KMS-11 (cell line): ENCODE data around the gene CIB4.

Experiments used
- H2AFZ ChIP-seq: fragments of 200-600 bp; sonication (generic); 2 replicates; pipeline ENCODE4 v1.6.1; 2016; ENCODE audit warnings: antibody characterized with exemption, mixed run types, low read depth
- H3K27ac ChIP-seq: fragments of 200-600 bp; sonication (generic); 2 replicates; pipeline ENCODE4 v1.6.1; 2016; ENCODE audit warnings: mild to moderate bottlenecking, mixed run types
- H3K27me3 ChIP-seq: fragments of 200-600 bp; sonication (generic); 2 replicates; pipeline ENCODE4 v1.6.1; 2017; ENCODE audit warnings: mild to moderate bottlenecking, low read depth, mixed run types, moderate library complexity; ENCODE audit not compliant: insufficient read depth
- H3K36me3 ChIP-seq: fragments of 200-600 bp; sonication (generic); 2 replicates; pipeline ENCODE4 v1.6.1; 2017; ENCODE audit warnings: mild to moderate bottlenecking, mixed run types; ENCODE audit not compliant: insufficient read depth
- H3K4me1 ChIP-seq: fragments of 200-600 bp; sonication (generic); 2 replicates; pipeline ENCODE4 v1.6.1; 2016; ENCODE audit warnings: mild to moderate bottlenecking, low read depth, mixed run types; ENCODE audit not compliant: poor library complexity, severe bottlenecking
- H3K4me2 ChIP-seq: fragments of 200-600 bp; sonication (generic); 2 replicates; pipeline ENCODE4 v1.7.0; 2016; ENCODE audit warnings: mild to moderate bottlenecking, mixed run types
- H3K4me3 ChIP-seq: fragments of 200-600 bp; sonication (generic); IDR thresholded peaks from 2 replicates; pipeline ENCODE4 v1.6.1; 2017; ENCODE audit warnings: low read depth, low read length, mixed read lengths; ENCODE audit not compliant: insufficient read depth
- H3K79me2 ChIP-seq: fragments of 200-600 bp; sonication (generic); 2 replicates; pipeline ENCODE4 v1.6.1; 2016; ENCODE audit warnings: low read depth, mixed run types; ENCODE audit not compliant: insufficient read depth
- H3K9ac ChIP-seq: fragments of 200-600 bp; sonication (generic); 2 replicates; pipeline ENCODE4 v1.6.1; 2016; ENCODE audit warnings: mild to moderate bottlenecking, mixed run types
- H4K20me1 ChIP-seq: fragments of 200-600 bp; sonication (generic); 2 replicates; pipeline ENCODE4 v1.6.1; 2016; ENCODE audit warnings: mild to moderate bottlenecking, mixed run types; ENCODE audit not compliant: insufficient read depth
- TF ChIP-seq, protein P1 (sequence below): fragments of 200-600 bp; sonication (generic); conservative IDR thresholded peaks from 2 replicates; pipeline ENCODE4 v1.6.1; 2017; ENCODE audit warnings: low read depth, mild to moderate bottlenecking, antibody characterized with exemption, low read length, moderate library complexity, mixed read lengths

CIB4 gene

GRCh38 chr2:26584656-26585055 lies 56.5 kb downstream of the CIB4 start:
- no peak overlapping the region for H3K9ac ChIP-seq
- no peaks in the 10 kb centered on the region for H3K36me3 ChIP-seq
- no peak overlapping the region for H3K4me3 ChIP-seq
- no peak overlapping the region for H3K4me2 ChIP-seq
- TF ChIP-seq, protein P1, sequence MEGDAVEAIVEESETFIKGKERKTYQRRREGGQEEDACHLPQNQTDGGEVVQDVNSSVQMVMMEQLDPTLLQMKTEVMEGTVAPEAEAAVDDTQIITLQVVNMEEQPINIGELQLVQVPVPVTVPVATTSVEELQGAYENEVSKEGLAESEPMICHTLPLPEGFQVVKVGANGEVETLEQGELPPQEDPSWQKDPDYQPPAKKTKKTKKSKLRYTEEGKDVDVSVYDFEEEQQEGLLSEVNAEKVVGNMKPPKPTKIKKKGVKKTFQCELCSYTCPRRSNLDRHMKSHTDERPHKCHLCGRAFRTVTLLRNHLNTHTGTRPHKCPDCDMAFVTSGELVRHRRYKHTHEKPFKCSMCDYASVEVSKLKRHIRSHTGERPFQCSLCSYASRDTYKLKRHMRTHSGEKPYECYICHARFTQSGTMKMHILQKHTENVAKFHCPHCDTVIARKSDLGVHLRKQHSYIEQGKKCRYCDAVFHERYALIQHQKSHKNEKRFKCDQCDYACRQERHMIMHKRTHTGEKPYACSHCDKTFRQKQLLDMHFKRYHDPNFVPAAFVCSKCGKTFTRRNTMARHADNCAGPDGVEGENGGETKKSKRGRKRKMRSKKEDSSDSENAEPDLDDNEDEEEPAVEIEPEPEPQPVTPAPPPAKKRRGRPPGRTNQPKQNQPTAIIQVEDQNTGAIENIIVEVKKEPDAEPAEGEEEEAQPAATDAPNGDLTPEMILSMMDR, result no peak
- H3K27ac ChIP-seq, result no peak overlapping the region
- H3K27me3 ChIP-seq, result peaks cover 97% of the 10 kb centered on the region
- H3K4me1 ChIP-seq, result no peaks in the 10 kb centered on the region
- no peaks in the 10 kb centered on the region for H3K79me2 ChIP-seq
- no peaks in the 10 kb centered on the region for H4K20me1 ChIP-seq
- H2AFZ ChIP-seq, result no peak overlapping the region

- no peak overlapping the region for H3K4me3 ChIP-seq
- no peaks in the 10 kb centered on the region for H4K20me1 ChIP-seq
- H3K36me3 ChIP-seq, result no peaks in the 10 kb centered on the region
- H3K27me3 ChIP-seq, result peaks cover 97% of the 10 kb centered on the region
- H3K27ac ChIP-seq, result no peak overlapping the region
- no peak overlapping the region for H2AFZ ChIP-seq
- no peak overlapping the region for H3K4me2 ChIP-seq
- no peaks in the 10 kb centered on the region for H3K79me2 ChIP-seq
- H3K9ac ChIP-seq, result no peak overlapping the region
- no peaks in the 10 kb centered on the region for H3K4me1 ChIP-seq
- TF ChIP-seq, protein P1, result no peak
Observed at GRCh38 chr2:26584191-26584590, 57.0 kb downstream of the CIB4 start.

DNA sequence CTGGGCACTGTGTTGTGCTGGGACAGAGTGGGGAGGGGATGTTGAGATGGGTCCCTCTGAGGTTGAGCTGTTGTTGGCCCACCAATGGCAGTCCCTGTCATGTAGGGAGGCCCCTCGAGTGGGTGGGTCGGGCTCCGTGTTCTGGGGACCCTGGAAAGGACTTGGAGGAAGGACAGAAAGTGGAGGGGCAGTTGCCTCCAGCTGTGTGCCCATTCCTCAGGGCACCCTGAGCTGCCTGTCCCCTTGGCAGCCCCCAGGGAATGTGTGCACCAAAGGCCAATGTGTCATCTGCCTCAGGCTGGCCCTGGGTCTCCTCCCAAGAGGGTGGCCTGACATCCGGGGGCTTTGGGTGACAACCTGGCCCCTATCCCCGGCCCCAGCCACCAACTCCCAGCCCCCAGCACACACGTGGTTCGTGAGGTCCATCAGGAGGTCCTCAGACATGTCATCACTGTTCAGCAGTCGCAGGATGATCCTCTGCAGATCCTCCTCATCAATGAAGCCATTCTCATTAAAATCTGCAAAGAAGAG lies 57.7 kb downstream of the CIB4 start:
- no peak overlapping the region for H2AFZ ChIP-seq

GRCh38 chr2:26582890-26583289 lies 58.3 kb downstream of the CIB4 start:
- no peak overlapping the region for H3K9ac ChIP-seq
- no peaks in the 10 kb centered on the region for H3K36me3 ChIP-seq
- no peak overlapping the region for H3K4me3 ChIP-seq
- peaks cover 99% of the 10 kb centered on the region for H3K27me3 ChIP-seq
- no peaks in the 10 kb centered on the region for H3K4me1 ChIP-seq
- H4K20me1 ChIP-seq, result no peaks in the 10 kb centered on the region
- TF ChIP-seq, protein P1, result no peak
- no peaks in the 10 kb centered on the region for H3K79me2 ChIP-seq
- no peak overlapping the region for H3K27ac ChIP-seq
- H2AFZ ChIP-seq, result no peak overlapping the region
- no peak overlapping the region for H3K4me2 ChIP-seq

More for the DNA sequence above, 57.7 kb downstream of the CIB4 start:
- Histone ChIP-seq H3K4me2 (no peak overlapping the region), H3K79me2 (no peaks in the 10 kb centered on the region), H3K27ac (no peak overlapping the region), H3K27me3 (peaks cover 99% of the 10 kb centered on the region), H3K36me3 (no peaks in the 10 kb centered on the region), H4K20me1 (no peaks in the 10 kb centered on the region), H3K9ac (no peak overlapping the region), H3K4me3 (no peak overlapping the region), H3K4me1 (no peaks in the 10 kb centered on the region)
- TF ChIP-seq, protein P1, result no peak
